Measurements from ENCODE around the gene ADCY2. TPM values are rescaled to one million over a fixed set of nuclear protein-coding genes. Genes with fewer than 3 reads are reported as not detected.

Gene ADCY2
- total RNA-seq, 2 donors from 2014 or later: not detected

DNA sequence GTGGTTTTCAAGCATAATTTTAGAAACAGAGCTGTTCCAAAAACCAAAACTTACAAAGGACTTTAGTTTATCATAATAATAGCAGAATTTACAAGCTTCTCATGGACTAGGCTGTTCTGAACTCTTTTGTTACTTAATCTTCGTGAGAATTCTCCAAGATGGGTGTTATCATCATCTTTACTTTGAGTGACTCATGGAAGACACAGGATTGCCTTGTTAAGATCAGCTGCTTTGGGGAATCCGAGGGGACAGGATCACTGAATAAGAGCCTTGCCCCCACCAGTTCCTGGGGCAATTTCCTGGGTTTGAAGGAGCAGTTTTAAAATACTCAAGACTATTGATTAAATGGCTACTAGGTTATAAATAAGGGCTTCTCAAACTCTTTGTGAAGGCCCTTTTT, 374.5 kb downstream of the ADCY2 start:
- H3K4me1 Mint-ChIP-seq: no peaks in the 10 kb centered on the region
- no peak overlapping the region for H3K4me3 Mint-ChIP-seq
- ATAC-seq (replicated peaks): no peak
- peaks cover 45% of the 10 kb centered on the region for H3K27me3 Mint-ChIP-seq
- H3K27ac Mint-ChIP-seq: no peak overlapping the region
- H3K36me3 Mint-ChIP-seq (ENCODE audit: low read depth): no peaks in the 10 kb centered on the region
- H3K9me3 Mint-ChIP-seq: no peaks in the 10 kb centered on the region

DNA sequence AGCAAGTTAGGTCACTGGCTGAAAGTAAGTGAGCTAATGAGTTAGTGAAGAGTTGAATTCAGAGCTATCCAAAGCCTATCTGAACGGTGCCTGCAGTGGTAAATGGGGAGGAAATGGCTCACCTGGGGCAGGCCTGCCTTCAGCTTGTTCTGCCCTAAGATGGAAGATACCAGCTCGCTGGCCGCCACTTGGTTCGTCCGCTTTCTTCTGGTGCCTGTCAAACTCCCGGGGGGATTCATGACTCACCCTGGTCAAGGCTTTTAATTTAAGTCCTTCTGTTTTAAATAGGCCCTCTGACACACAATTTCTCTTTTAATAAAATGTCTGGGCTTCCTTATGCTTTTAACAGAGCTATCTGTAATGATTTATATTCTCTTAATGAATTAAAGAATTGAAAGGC, 376.2 kb downstream of the ADCY2 start:
- H3K9me3 Mint-ChIP-seq: no peaks in the 10 kb centered on the region
- H3K36me3 Mint-ChIP-seq (ENCODE audit: low read depth): no peaks in the 10 kb centered on the region
- no peak overlapping the region for H3K27ac Mint-ChIP-seq
- H3K27me3 Mint-ChIP-seq: peaks cover 40% of the 10 kb centered on the region
- peaks cover 5% of the 10 kb centered on the region for H3K4me1 Mint-ChIP-seq
- H3K4me3 Mint-ChIP-seq: no peak overlapping the region
- ATAC-seq (replicated peaks): no peak

DNA sequence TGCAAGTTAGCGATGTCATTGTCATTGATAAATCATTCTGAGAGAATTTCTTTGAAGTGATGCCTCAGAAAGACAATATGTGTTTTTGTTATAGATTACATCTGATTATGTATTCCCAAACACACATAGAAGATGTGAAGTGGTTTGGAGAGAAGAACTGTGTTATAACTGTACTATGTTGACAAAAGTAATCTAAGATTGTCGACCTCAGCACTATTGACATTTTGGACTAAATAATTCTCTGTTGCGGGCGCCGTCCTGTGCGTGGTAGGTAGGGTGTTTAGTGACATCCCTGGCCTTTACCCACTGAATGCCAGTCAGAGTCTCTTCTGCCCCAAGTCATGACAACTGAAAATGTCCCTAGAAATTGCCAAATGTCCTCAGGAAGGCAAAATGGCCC, 377.2 kb downstream of the ADCY2 start:
- no peak for ATAC-seq (replicated peaks)
- H3K4me3 Mint-ChIP-seq: no peak overlapping the region
- peaks cover 42% of the 10 kb centered on the region for H3K27me3 Mint-ChIP-seq
- no peaks in the 10 kb centered on the region for H3K9me3 Mint-ChIP-seq
- peaks cover 5% of the 10 kb centered on the region for H3K4me1 Mint-ChIP-seq
- H3K27ac Mint-ChIP-seq: no peak overlapping the region
- no peaks in the 10 kb centered on the region for H3K36me3 Mint-ChIP-seq (ENCODE audit: low read depth)

DNA sequence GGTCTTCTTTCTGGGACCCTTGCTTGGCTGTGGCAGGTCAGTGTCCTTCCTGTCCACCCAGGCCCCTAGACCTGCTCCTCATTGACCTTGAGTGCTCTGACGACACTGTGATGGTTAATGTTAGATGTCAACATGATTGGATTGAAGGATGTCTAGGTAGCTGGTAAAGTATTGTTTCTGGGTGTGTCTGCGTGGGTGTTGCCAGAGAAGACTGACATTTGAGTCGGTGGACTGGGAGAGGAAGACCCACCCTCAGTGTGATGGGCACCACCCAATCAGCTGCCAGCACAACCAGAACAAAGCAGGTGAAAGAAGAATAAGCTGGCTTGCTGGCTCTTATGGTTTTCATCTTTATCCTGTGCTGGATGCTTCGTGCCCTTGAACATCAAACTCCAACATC, 380.5 kb downstream of the ADCY2 start:
- Mint-ChIP-seq H3K4me3 (no peak overlapping the region), H3K9me3 (no peaks in the 10 kb centered on the region), H3K4me1 (peaks cover 20% of the 10 kb centered on the region), H3K27me3 (peaks cover 56% of the 10 kb centered on the region), H3K36me3 (ENCODE audit: low read depth) (no peaks in the 10 kb centered on the region), H3K27ac (no peak overlapping the region)
- ATAC-seq (replicated peaks): no peak

DNA sequence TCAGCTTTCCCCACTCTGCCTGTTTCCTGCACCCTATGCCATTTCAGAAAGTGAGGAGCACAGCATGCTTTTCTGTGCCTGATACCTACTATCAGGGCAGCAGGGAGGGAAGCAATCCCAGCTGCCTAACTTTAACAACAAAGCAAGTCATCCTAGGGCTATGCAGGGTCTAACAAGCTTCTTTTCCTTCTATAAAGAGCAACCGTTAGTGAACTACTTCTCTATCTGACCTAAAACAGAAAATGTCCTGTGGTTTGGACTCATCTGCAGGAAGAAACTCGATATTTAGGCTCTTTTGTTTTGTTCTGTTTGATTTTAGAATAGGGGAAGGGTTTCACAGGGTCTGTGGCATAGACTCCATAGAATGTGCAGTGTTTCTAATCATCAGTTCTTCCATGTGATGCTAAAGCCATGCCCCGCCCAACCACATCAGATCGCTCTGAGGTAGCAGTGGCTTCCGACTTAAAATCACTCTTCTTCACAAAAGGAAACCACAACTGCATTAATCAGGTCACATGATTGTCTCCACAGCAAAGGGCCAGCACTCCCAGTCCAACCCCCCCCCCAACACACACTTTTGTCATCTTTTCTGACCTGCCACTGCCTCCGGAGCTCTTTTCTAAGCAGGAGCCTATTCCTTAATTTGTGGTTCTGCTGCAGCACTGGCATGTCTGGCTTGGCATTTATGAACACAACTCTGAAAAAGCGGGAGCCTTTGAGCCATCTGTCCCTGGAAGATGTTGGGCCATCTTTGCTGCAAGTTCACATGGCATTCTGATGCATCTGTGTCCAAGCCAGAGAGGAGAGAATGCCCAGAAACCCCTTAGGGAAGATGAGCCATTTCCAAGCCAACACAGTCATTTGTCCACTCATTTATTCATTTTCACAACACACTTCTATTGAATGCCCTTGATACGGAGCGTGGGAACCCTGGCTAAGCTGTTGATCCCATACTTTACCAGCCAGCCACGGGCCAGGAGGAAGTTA, 383.4 kb downstream of the ADCY2 start:
- Mint-ChIP-seq H3K36me3 (ENCODE audit: low read depth) (no peaks in the 10 kb centered on the region), H3K9me3 (no peaks in the 10 kb centered on the region), H3K27ac (no peak overlapping the region), H3K27me3 (peaks cover 65% of the 10 kb centered on the region), H3K4me1 (peaks cover 20% of the 10 kb centered on the region), H3K4me3 (peak overlapping the region; percentile 61)
- ATAC-seq (replicated peaks): peak; percentile 68

DNA sequence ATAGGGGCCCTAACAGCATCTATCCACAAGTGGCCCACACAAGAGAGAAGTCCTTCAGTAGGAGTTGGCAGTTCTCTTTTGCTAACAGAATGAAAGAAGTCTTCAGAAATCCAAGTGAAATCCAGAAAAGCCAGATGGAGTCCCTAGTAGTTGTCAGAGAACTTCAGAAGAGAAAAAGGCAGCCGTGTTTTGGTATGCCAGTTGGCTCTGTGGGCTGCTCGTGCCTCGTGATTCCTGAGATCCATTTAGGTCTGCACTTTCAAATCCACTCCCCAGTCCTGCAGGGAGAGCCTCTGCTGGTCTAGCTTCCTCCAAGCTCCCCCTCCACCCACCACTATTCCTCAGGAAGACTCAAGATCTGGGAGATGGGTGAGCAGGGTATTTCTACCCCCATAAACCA, 386.0 kb downstream of the ADCY2 start:
- Mint-ChIP-seq H3K4me1 (peaks cover 15% of the 10 kb centered on the region), H3K4me3 (no peak overlapping the region), H3K36me3 (ENCODE audit: low read depth) (no peaks in the 10 kb centered on the region), H3K27ac (no peak overlapping the region), H3K27me3 (peaks cover 60% of the 10 kb centered on the region), H3K9me3 (no peaks in the 10 kb centered on the region)
- ATAC-seq (replicated peaks): no peak

DNA sequence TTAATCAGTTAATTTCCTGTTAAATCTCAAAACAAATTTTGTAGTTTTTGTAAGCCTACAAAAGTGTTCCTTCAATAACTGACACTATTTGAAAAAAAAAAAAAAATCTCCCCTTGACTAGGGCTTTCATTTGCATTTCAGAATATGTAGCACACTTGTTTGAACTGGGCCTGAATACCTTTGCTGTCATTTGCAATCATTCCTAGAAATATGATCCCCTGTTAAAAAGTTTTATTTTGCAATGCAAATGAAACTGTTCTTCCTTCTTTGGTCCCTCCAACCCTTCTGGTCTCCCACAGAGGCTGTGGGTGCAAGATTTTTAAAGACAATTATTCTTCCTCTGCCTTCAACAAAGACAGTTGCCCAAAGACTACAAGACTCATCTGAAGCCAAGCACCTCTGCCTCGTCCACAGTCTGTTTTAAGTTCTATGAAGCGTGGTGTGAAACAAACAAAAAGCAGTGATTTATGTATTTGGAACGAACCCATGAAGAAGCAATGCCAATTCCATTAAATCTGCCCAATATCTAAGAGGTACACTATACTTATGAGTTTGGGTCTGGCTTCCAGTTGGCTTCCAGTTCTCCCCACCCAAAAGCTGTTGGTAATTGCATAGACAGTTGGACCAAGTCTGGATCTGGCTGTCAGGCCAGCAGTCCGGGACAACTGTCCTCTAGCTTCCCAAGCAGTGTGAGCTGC, 388.9 kb downstream of the ADCY2 start:
- H3K4me1 Mint-ChIP-seq: peaks cover 4% of the 10 kb centered on the region
- H3K9me3 Mint-ChIP-seq: no peaks in the 10 kb centered on the region
- H3K4me3 Mint-ChIP-seq: no peak overlapping the region
- H3K27me3 Mint-ChIP-seq: peaks cover 55% of the 10 kb centered on the region
- ATAC-seq (replicated peaks): no peak
- H3K36me3 Mint-ChIP-seq (ENCODE audit: low read depth): no peaks in the 10 kb centered on the region
- H3K27ac Mint-ChIP-seq: no peak overlapping the region

DNA sequence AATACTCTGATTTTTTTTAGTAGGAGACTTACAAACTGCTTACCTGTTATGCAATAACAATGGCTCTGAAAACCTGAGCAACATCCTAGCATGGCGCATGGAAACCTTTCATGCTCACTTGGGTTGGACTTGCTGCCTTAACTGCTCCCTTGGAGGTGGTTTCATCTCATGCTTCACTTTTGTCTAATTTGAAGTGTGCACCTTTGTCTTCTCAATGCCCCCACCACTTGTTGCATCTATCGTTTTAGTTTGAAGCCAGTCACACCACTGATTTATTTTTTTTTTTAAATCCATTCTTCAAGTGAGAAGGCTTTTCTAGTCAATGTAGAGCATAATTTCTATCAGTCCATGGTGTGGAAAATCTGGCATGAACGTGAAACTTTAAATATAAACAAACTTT, 391.8 kb downstream of the ADCY2 start:
- Mint-ChIP-seq H3K27ac (no peak overlapping the region), H3K9me3 (no peaks in the 10 kb centered on the region), H3K27me3 (peaks cover 35% of the 10 kb centered on the region), H3K4me3 (no peak overlapping the region), H3K4me1 (no peaks in the 10 kb centered on the region), H3K36me3 (ENCODE audit: low read depth) (no peaks in the 10 kb centered on the region)
- no peak for ATAC-seq (replicated peaks)

DNA sequence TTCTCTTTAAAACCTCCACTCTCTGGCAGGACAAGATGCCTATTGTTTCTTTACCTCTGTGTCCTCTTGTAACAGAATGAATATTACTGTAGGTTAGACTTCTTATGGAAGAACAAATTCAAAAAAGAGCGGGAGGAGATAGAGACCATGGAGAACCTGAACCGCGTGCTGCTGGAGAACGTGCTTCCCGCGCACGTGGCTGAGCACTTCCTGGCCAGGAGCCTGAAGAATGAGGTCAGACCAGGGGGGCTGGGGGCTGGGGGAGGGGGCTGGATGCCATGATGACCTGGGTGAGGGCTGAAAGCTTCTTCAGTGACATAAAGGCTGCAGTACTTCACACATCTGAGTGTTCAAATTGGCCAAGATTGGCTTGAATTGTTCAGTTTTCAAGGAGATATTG, 393.6 kb downstream of the ADCY2 start:
- ATAC-seq (replicated peaks): no peak
- no peaks in the 10 kb centered on the region for H3K4me1 Mint-ChIP-seq
- H3K9me3 Mint-ChIP-seq: no peaks in the 10 kb centered on the region
- no peak overlapping the region for H3K4me3 Mint-ChIP-seq
- H3K27ac Mint-ChIP-seq: no peak overlapping the region
- H3K36me3 Mint-ChIP-seq (ENCODE audit: low read depth): no peaks in the 10 kb centered on the region
- peaks cover 26% of the 10 kb centered on the region for H3K27me3 Mint-ChIP-seq

DNA sequence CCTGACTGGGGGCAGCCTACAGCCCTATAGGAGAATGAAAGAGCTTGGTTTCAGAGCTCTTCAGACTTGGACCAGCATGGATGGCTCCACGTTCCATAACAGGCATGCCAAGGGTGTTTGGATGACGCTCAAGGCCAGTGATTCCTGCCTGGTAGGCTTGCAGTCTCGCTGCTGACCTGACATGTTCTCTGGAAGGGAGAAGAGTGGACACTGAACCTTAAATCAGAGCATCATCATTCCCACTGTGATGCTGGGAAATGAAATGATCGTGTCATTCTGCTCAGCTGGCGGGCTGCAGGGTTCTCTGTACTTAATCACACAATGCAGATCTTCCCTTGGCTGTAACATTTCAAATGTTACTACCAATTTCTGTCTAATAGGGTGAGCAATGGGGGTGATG, 398.0 kb downstream of the ADCY2 start:
- Mint-ChIP-seq H3K36me3 (ENCODE audit: low read depth) (no peaks in the 10 kb centered on the region), H3K27ac (no peak overlapping the region), H3K27me3 (peaks cover 21% of the 10 kb centered on the region), H3K4me3 (no peak overlapping the region), H3K4me1 (no peaks in the 10 kb centered on the region), H3K9me3 (no peaks in the 10 kb centered on the region)
- no peak for ATAC-seq (replicated peaks)

DNA sequence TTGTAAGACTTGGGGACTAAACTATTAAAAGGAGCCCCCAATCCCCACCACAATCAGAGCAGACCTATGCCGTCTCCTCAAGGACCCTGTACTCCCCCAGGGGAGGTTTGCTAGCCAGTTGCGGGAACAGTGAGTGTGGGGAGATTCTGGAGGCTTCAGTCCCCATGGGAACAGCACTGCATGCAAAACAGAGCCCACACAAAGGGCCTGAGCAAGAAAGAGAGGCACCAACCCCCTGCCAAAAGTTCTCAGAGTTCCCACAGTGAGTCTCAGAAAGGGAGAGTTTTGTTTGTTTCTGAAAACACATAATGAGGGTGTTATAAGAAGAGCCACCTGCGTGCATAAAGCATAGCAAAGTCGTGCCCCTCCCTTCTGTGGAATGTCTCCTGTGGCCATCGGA, 398.4 kb downstream of the ADCY2 start:
- Mint-ChIP-seq H3K9me3 (no peaks in the 10 kb centered on the region), H3K4me3 (no peak overlapping the region)
- no peak for ATAC-seq (replicated peaks)

DNA sequence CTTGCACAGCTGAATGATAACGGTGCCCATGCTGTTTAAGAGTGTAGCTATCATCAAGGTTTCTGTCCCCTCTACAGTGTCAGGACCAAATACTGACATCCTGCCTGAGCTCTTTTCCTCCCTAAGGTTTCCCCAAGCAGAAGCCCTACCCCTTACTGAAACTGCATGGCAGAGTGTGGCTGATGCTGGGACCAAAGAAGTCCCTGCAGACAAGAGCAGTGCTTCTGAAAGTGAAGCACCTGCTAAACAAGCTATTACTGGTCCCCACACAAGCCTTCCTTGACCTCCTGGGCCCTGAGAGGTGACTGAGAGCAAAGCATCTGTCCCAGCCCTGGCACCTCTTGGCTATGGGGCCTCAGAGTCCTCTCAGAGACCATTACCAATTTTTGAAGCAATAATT, 398.9 kb downstream of the ADCY2 start:
- Mint-ChIP-seq H3K9me3 (no peaks in the 10 kb centered on the region), H3K36me3 (ENCODE audit: low read depth) (no peaks in the 10 kb centered on the region), H3K4me3 (no peak overlapping the region), H3K27ac (no peak overlapping the region), H3K27me3 (peaks cover 21% of the 10 kb centered on the region), H3K4me1 (no peaks in the 10 kb centered on the region)
- ATAC-seq (replicated peaks): no peak

More for the DNA sequence above, 398.4 kb downstream of the ADCY2 start:
- no peaks in the 10 kb centered on the region for H3K36me3 Mint-ChIP-seq (ENCODE audit: low read depth)
- no peak overlapping the region for H3K27ac Mint-ChIP-seq
- no peaks in the 10 kb centered on the region for H3K4me1 Mint-ChIP-seq
- H3K27me3 Mint-ChIP-seq: peaks cover 21% of the 10 kb centered on the region

DNA sequence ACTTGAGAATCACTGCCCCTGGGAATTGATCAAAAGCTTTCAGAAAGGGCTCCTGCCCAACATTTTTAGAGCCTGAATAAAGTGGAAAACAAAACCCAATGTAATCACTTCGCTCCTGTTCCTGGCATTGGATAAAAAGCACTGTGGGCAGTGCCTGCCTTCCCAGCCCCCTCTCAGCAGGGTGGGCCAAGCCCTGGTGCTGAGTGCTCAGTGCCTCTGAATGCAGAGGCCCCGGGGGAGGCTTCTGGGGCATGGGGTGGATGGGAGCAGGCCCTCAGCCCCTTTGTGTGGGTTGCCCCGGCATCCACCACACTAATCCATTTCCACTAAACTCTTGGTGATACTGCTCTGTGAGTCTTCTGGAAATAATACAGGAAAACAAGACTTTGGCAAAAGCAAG, 399.4 kb downstream of the ADCY2 start:
- no peaks in the 10 kb centered on the region for H3K4me1 Mint-ChIP-seq
- H3K4me3 Mint-ChIP-seq: no peak overlapping the region
- ATAC-seq (replicated peaks): no peak
- H3K36me3 Mint-ChIP-seq (ENCODE audit: low read depth): no peaks in the 10 kb centered on the region
- no peak overlapping the region for H3K27ac Mint-ChIP-seq
- peaks cover 18% of the 10 kb centered on the region for H3K27me3 Mint-ChIP-seq
- H3K9me3 Mint-ChIP-seq: no peaks in the 10 kb centered on the region

DNA sequence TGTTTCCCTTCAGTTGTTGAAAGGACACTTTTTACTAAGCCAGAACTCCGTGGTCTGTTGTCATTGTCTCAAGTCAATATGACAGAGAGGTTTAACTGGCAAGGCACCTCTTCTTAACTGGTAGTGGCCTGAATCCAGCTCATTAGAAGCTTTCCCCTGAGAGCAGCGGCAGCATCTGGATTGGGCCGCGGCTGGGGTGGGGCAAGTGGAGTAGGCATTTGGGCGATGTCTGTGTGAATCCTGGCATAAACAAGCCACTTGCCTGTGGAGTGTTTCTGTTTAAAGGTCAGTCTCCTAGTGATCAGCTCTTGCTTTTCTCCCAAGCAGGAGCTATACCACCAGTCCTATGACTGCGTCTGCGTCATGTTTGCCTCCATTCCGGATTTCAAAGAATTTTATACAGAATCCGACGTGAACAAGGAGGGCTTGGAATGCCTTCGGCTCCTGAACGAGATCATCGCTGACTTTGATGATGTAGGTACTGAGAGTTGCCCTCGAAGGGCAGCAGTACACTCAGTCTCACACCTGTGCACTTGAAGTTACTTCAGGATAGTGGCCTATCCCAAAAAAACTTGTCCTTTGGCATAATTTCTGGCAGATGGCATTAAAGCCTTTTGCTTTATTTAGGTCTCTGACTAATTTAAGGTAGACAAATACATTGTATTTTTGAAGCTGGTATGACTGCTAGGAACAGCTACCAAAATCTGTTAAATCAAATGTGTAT, 406.1 kb downstream of the ADCY2 start:
- no peaks in the 10 kb centered on the region for H3K9me3 Mint-ChIP-seq
- H3K36me3 Mint-ChIP-seq (ENCODE audit: low read depth): no peaks in the 10 kb centered on the region
- no peak for ATAC-seq (replicated peaks)
- H3K4me1 Mint-ChIP-seq: no peaks in the 10 kb centered on the region
- no peak overlapping the region for H3K4me3 Mint-ChIP-seq
- H3K27ac Mint-ChIP-seq: no peak overlapping the region
- H3K27me3 Mint-ChIP-seq: peaks cover 26% of the 10 kb centered on the region
